Smooth muscle cell (in vitro differentiated cells): ENCODE measurements around the gene TRPC4AP. TPM values are rescaled to one million over a fixed set of nuclear protein-coding genes. Genes with fewer than 3 reads are reported as not detected.

Experiments used
- DNase-seq: peaks from one replicate; lab custom pipeline; 2025; ENCODE audit not compliant: unreplicated experiment; lab: John Stamatoyannopoulos, UW
- H2AFZ ChIP-seq: fragments of 200-600 bp; sonication (generic); 2 replicates; pipeline ENCODE4 v1.6.0; 2016; ENCODE audit warnings: antibody characterized with exemption, low read depth, mild to moderate bottlenecking
- H3F3A ChIP-seq: fragments of 200-600 bp; sonication (generic); 2 replicates; pipeline ENCODE4 v1.6.0; 2017; ENCODE audit warnings: antibody characterized with exemption, low read depth
- H3K27ac ChIP-seq: fragments of 200-600 bp; sonication (generic); 2 replicates; pipeline ENCODE4 v1.5.1; 2016; ENCODE audit warnings: low read depth, mild to moderate bottlenecking
- H3K27me3 ChIP-seq: fragments of 200-600 bp; sonication (generic); 2 replicates; pipeline ENCODE4 v1.6.1; 2016; ENCODE audit warnings: low read depth, mild to moderate bottlenecking
- H3K36me3 ChIP-seq: fragments of 200-600 bp; sonication (generic); 2 replicates; pipeline ENCODE4 v1.5.1; 2016; ENCODE audit warnings: low read depth
- H3K4me1 ChIP-seq: fragments of 200-600 bp; sonication (generic); 2 replicates; pipeline ENCODE4 v1.5.1; 2016; ENCODE audit warnings: low read depth
- H3K4me2 ChIP-seq: fragments of 200-600 bp; sonication (generic); 2 replicates; pipeline ENCODE4 v1.6.0; 2016; ENCODE audit warnings: mild to moderate bottlenecking
- H3K4me3 ChIP-seq: fragments of 200-600 bp; sonication (generic); 2 replicates; pipeline ENCODE4 v1.5.1; 2016; ENCODE audit warnings: mild to moderate bottlenecking
- H3K79me2 ChIP-seq: fragments of 200-600 bp; sonication (generic); 2 replicates; pipeline ENCODE4 v1.6.0; 2016; ENCODE audit warnings: low read depth, mild to moderate bottlenecking
- H3K9ac ChIP-seq: fragments of 200-600 bp; sonication (generic); 2 replicates; pipeline ENCODE4 v1.6.0; 2016; ENCODE audit warnings: low read depth
- H3K9me3 ChIP-seq: fragments of 200-600 bp; sonication (generic); replicated peaks from 2 replicates; pipeline ENCODE4 v1.5.1; 2016; ENCODE audit warnings: low read depth
- H4K20me1 ChIP-seq: fragments of 200-600 bp; sonication (generic); 2 replicates; pipeline ENCODE4 v1.6.0; 2016; ENCODE audit warnings: low read depth
- CTCF ChIP-seq: fragments of 200-600 bp; sonication (generic); IDR thresholded peaks from 2 replicates; pipeline ENCODE4 v1.5.1; 2017; ENCODE audit warnings: borderline replicate concordance, mild to moderate bottlenecking, antibody characterized with exemption; ENCODE audit not compliant: insufficient read depth, poor library complexity, severe bottlenecking
- WGBS: methylation state at CpG from one replicate; pipeline ENCODE4 v1.1.7; 2016; ENCODE audit warnings: low lambda C conversion rate; 5-methylcytosine and 5-hydroxymethylcytosine counted together
- polyA plus RNA-seq: library from polyadenylated mRNA; unstranded; fragments of >200 nt; fragmentation: Nextera tagmentation; extraction: Ambion mirVana; gene quantifications from 2 replicates; pipeline ENCODE4 v1.2.1, GENCODE V29; 2016
- total RNA-seq: library from RNA; depleted of rRNA; stranded (reverse); fragments of >200 nt; gene quantifications from 2 replicates; pipeline ENCODE4 v1.2.3, GENCODE V29; 2014

The TRPC4AP gene
- total and polyA plus RNA-seq, 2 experiments from 2014 or later = 77.3 to 95.4 TPM

- no peak for TF ChIP-seq CTCF
- H3K4me1 ChIP-seq = no peaks in the 10 kb centered on the region
- WGBS = 97% methylated on average over 9 of the region's 9 CpGs
- no peak overlapping the region for H3K9ac ChIP-seq
- no peaks in the 10 kb centered on the region for H3K27me3 ChIP-seq
- H3F3A ChIP-seq = no peaks in the 10 kb centered on the region
- no peak overlapping the region for H3K4me3 ChIP-seq
- H3K36me3 ChIP-seq = peaks cover 5% of the 10 kb centered on the region
- H3K79me2 ChIP-seq = no peaks in the 10 kb centered on the region
- H2AFZ ChIP-seq = no peak overlapping the region
- no peak overlapping the region for H3K4me2 ChIP-seq
- no peak overlapping the region for H3K27ac ChIP-seq
- DNase-seq = no peak
- H3K9me3 ChIP-seq = no peaks in the 10 kb centered on the region
- no peaks in the 10 kb centered on the region for H4K20me1 ChIP-seq
Observed at GRCh38 chr20:35134472-35134871, 41.9 kb upstream of the TRPC4AP start.

GRCh38 chr20:35133735-35134134, 41.1 kb upstream of the TRPC4AP start:
- TF ChIP-seq CTCF = no peak
- no peak for DNase-seq
- Histone ChIP-seq H3K9ac (no peak overlapping the region), H2AFZ (no peak overlapping the region), H3K4me2 (no peak overlapping the region), H3K27ac (no peak overlapping the region), H3K4me3 (no peak overlapping the region), H3K36me3 (peaks cover 5% of the 10 kb centered on the region), H4K20me1 (no peaks in the 10 kb centered on the region), H3K4me1 (no peaks in the 10 kb centered on the region), H3F3A (no peaks in the 10 kb centered on the region), H3K27me3 (no peaks in the 10 kb centered on the region), H3K9me3 (no peaks in the 10 kb centered on the region), H3K79me2 (no peaks in the 10 kb centered on the region)
- WGBS = 91% methylated on average over 5 of the region's 5 CpGs

GRCh38 chr20:35133031-35133430, 40.4 kb upstream of the TRPC4AP start:
- Histone ChIP-seq H2AFZ (no peak overlapping the region), H3K27me3 (no peaks in the 10 kb centered on the region), H3K9ac (no peak overlapping the region), H3K9me3 (no peaks in the 10 kb centered on the region), H3K4me2 (no peak overlapping the region), H3K27ac (no peak overlapping the region), H3K4me3 (no peak overlapping the region), H4K20me1 (no peaks in the 10 kb centered on the region), H3K79me2 (no peaks in the 10 kb centered on the region), H3K4me1 (no peaks in the 10 kb centered on the region), H3K36me3 (peaks cover 5% of the 10 kb centered on the region), H3F3A (no peaks in the 10 kb centered on the region)
- DNase-seq = no peak
- TF ChIP-seq CTCF = no peak
- 98% methylated on average over 5 of the region's 5 CpGs for WGBS

- Histone ChIP-seq H3K4me2 (no peak overlapping the region), H3K27me3 (no peaks in the 10 kb centered on the region), H3K27ac (no peak overlapping the region), H3K36me3 (peaks cover 5% of the 10 kb centered on the region), H3K9ac (no peak overlapping the region), H3K79me2 (no peaks in the 10 kb centered on the region), H3K4me1 (no peaks in the 10 kb centered on the region), H3K4me3 (no peak overlapping the region), H4K20me1 (no peaks in the 10 kb centered on the region), H3K9me3 (no peaks in the 10 kb centered on the region), H3F3A (no peaks in the 10 kb centered on the region), H2AFZ (no peak overlapping the region)
- 96% methylated on average over 4 of the region's 4 CpGs for WGBS
- DNase-seq = no peak
- no peak for TF ChIP-seq CTCF
Observed at GRCh38 chr20:35131934-35132333, 39.3 kb upstream of the TRPC4AP start.
